Thoracic aorta (tissue), 2 donors: ENCODE measurements around the gene RFFL. TPM values are rescaled to one million over a fixed set of nuclear protein-coding genes. Genes with fewer than 3 reads are reported as not detected.

Source experiments
- ATAC-seq: fragments of 150-250 bp; one replicate; pipeline ENCODE4 v1.8.0; 2017; ENCODE audit warnings: low read depth; ENCODE audit not compliant: insufficient number of reproducible peaks, low FRiP score
- DNase-seq: peaks from one replicate; pipeline ENCODE4 v3.0.0-alpha.2; 2020; ENCODE audit warnings: low spot score
- H3K27ac ChIP-seq, 2 donors: fragments of 200-600 bp; sonication (generic); 1 replicate in 1 of 2; 2 replicates in 1 of 2; pipeline ENCODE4 v1.5.1; 2016; ENCODE audit warnings: mild to moderate bottlenecking in 2 of 2, moderate library complexity in 2 of 2
- H3K27me3 ChIP-seq: fragments of 200-600 bp; sonication (generic); replicated peaks from 2 replicates; pipeline ENCODE4 v1.6.0; 2016; ENCODE audit warnings: mild to moderate bottlenecking; ENCODE audit not compliant: insufficient read depth
- H3K36me3 ChIP-seq: fragments of 200-600 bp; sonication (generic); one replicate; pipeline ENCODE4 v1.5.1; 2016
- H3K4me1 ChIP-seq, 2 donors: fragments of 200-600 bp; sonication (generic); 1 replicate in 1 of 2; 2 replicates in 1 of 2; pipeline versions ENCODE4 v1.5.1 to v1.6.0; 2016; ENCODE audit warnings: low read depth in 2 of 2, mild to moderate bottlenecking in 1 of 2; ENCODE audit not compliant: control insufficient read depth in 1 of 2
- H3K4me3 ChIP-seq: fragments of 200-600 bp; sonication (generic); 2 replicates; pipeline ENCODE4 v1.5.1; 2016; ENCODE audit warnings: mild to moderate bottlenecking
- H3K9me3 ChIP-seq: fragments of 200-600 bp; sonication (generic); 2 replicates; pipeline ENCODE4 v1.5.1; 2016
- total RNA-seq, 2 donors: library from RNA; depleted of rRNA; stranded (reverse); fragments of >200 nt; gene quantifications; one replicate each; pipeline versions ENCODE4 v1.1.0 to v1.2.3, GENCODE V29; 2016
- TF ChIP-seq, protein P1 (sequence below): fragments of 200-600 bp; sonication (generic); IDR thresholded peaks from one replicate; pipeline ENCODE4 v1.5.1; 2019; ENCODE audit warnings: antibody characterized with exemption

The RFFL gene
- total RNA-seq, 2 donors from 2014 or later = 22.0 to 30.9 TPM

DNA sequence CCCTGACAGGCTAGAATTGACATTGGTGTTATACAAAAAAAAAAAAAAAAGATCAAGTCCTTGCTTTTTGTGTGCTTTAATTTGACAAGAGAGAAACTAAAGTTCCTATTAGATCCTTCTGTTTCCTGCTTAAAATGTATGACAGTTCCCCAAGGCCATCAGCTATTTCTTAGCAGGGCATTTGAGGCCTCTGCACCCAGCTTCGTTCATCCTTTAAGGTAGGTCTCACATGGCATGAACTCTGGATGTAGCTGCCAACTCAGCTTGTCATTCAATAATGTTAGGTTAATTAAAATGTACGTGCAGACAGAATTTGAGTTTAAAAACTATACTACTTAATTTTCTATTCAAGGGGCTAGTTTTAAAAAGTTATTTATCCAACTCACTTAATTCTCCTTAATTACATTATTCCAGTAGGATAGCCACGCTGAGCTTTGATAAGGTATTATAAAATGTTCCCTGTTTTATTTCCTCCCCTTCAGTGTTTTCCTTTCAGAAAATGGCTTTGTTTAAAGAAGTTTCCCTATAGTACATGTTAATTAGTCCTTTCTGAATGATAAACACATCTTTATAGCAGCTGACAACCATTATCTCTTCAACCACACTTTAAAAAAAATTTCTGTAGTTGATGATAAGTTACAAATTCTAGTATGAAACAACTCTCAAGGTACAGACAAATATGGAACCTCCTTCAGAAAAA lies 1.2 kb upstream of the RFFL start:
- Histone ChIP-seq H3K27me3 (no peaks in the 10 kb centered on the region), H3K4me3 (no peak overlapping the region), H3K9me3 (no peaks in the 10 kb centered on the region), H3K36me3 (no peaks in the 10 kb centered on the region), H3K27ac (peak overlapping the region; percentile 75 to 78), H3K4me1 (peaks cover 3 to 15% of the 10 kb centered on the region in 2 donors)
- TF ChIP-seq, protein P1, sequence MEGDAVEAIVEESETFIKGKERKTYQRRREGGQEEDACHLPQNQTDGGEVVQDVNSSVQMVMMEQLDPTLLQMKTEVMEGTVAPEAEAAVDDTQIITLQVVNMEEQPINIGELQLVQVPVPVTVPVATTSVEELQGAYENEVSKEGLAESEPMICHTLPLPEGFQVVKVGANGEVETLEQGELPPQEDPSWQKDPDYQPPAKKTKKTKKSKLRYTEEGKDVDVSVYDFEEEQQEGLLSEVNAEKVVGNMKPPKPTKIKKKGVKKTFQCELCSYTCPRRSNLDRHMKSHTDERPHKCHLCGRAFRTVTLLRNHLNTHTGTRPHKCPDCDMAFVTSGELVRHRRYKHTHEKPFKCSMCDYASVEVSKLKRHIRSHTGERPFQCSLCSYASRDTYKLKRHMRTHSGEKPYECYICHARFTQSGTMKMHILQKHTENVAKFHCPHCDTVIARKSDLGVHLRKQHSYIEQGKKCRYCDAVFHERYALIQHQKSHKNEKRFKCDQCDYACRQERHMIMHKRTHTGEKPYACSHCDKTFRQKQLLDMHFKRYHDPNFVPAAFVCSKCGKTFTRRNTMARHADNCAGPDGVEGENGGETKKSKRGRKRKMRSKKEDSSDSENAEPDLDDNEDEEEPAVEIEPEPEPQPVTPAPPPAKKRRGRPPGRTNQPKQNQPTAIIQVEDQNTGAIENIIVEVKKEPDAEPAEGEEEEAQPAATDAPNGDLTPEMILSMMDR = no peak
- no peak for ATAC-seq
- DNase-seq = no peak

DNA sequence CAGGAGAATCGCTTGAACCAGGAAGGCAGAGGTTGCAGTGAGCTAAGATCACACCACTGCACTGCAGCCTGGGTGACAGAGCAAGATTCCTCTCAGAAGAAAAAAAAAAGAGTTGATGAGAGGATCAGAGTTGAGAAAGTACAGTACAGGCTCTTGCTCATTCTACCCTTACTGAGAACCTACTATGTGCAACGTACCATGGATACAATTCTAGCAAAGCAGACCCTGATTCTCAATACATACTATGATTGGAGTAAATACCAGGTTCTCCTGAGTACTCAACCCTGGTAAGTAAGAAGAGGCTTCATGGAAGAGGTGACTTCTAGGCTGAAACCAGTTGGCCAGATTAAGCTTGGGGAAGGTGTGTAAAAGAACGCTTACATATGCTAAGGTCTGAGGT lies 1.2 kb downstream of the RFFL start:
- no peaks in the 10 kb centered on the region for H3K9me3 ChIP-seq

DNA sequence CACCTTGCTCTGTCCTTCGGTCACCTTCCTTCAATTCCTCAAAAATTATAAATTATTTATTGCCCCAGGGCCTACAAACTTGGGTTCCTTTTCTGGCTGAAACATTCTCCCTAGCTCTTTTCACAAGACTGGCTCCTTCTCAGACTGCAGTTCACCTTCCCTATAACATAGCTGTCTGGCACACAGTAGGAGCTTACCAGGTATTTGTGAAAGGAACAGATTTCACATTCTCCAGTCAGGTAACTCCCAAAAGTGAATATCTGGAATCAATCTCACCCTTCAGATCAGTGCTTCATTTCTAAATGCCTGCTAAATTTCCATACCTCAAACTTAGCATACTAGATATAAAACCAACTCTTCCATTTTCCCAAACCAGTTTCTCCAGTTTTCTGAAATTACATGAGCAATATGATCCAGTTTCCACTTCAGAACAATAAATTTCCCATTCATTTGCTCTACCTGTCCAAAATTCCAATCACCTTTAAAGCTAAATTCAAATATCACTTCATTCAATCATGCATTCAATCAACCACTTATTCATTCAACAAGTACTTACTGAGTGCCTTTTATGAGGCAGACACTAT lies 6.1 kb downstream of the RFFL start:
- H3K9me3 ChIP-seq = no peaks in the 10 kb centered on the region
- no peaks in the 10 kb centered on the region for H3K36me3 ChIP-seq
- DNase-seq (no peak), ATAC-seq (no peak)
- H3K27ac ChIP-seq = no peak overlapping the region
- no peaks in the 10 kb centered on the region for H3K27me3 ChIP-seq
- peaks cover 0 to 6% of the 10 kb centered on the region in 2 donors for H3K4me1 ChIP-seq
- H3K4me3 ChIP-seq = no peak overlapping the region
- TF ChIP-seq, protein P1 = no peak

More for the DNA sequence above, 1.2 kb downstream of the RFFL start:
- TF ChIP-seq, protein P1 = no peak
- H3K4me1 ChIP-seq = peaks cover 3 to 15% of the 10 kb centered on the region in 2 donors
- H3K36me3 ChIP-seq = no peaks in the 10 kb centered on the region
- ATAC-seq (no peak), DNase-seq (no peak)
- no peak overlapping the region for H3K27ac ChIP-seq
- H3K4me3 ChIP-seq = no peak overlapping the region
- no peaks in the 10 kb centered on the region for H3K27me3 ChIP-seq

DNA sequence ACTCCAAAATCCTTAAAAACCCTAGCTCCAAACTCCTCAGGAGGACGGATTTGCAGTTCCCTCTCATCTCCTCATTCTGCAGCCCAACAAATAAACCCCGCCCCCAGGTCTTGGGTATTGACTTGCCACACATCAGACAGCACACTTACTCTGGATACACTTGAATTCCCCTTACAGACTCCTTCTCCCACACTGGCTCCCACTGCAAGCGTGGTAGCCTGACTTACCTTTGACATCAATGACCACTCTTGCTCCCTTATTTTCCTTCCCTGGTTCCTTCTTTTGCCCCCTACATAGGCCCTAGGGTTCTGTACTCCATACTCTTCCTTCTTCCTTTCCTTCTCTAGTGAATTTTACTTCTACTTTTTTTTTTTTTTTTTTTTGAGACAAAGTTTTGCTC lies 7.5 kb downstream of the RFFL start:
- TF ChIP-seq, protein P1 = no peak
- Histone ChIP-seq H3K27me3 (no peaks in the 10 kb centered on the region), H3K4me3 (no peak overlapping the region), H3K27ac (no peak overlapping the region), H3K4me1 (peaks cover 0 to 12% of the 10 kb centered on the region in 2 donors), H3K36me3 (no peaks in the 10 kb centered on the region), H3K9me3 (no peaks in the 10 kb centered on the region)
- no peak for ATAC-seq
- DNase-seq = no peak

DNA sequence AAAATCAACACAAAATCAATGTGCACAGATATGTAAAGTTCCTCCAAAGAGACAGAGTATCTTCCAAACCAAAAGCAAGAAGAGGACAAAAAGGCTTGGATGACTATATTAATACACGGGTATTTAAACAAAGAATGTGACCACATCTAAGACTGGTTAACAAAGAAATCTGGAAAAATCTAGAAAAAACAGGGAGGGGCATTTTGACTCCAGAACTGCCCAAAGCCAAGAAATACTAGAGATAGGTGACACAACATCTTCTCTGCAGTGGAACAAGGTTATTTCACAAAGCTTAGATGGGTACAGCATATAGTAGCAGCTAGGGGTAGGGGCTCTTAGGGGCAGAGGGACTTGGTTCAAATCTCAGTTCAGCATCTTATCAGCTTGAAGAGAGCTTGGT lies 10.3 kb downstream of the RFFL start:
- ATAC-seq (no peak), DNase-seq (no peak)
- Histone ChIP-seq H3K27me3 (no peaks in the 10 kb centered on the region), H3K9me3 (no peaks in the 10 kb centered on the region), H3K4me3 (no peak overlapping the region), H3K4me1 (peaks cover 0 to 12% of the 10 kb centered on the region in 2 donors), H3K27ac (no peak overlapping the region), H3K36me3 (no peaks in the 10 kb centered on the region)
- TF ChIP-seq, protein P1 = no peak
